SU-DHL-6 (cell line): ENCODE data around the gene SCML2.

Experiments used
- H2AFZ ChIP-seq: fragments of 200-600 bp; sonication (generic); 2 replicates; pipeline ENCODE4 v1.6.1; 2014; ENCODE audit warnings: low read depth, mild to moderate bottlenecking, moderate library complexity, mixed read lengths, antibody characterized with exemption, low read length; ENCODE audit not compliant: severe bottlenecking
- H3F3A ChIP-seq: fragments of 200-600 bp; shearing (Covaris generic); 2 replicates; pipeline ENCODE4 v1.6.0; 2016; ENCODE audit warnings: antibody characterized with exemption, mild to moderate bottlenecking; ENCODE audit not compliant: insufficient read depth
- H3K27ac ChIP-seq: fragments of 200-600 bp; sonication (generic); 2 replicates; pipeline ENCODE4 v1.5.1; 2016; ENCODE audit warnings: low read depth, mild to moderate bottlenecking, low read length, moderate library complexity, mixed read lengths
- H3K27me3 ChIP-seq: fragments of 200-600 bp; sonication (generic), shearing (Covaris generic); 2 replicates; pipeline ENCODE4 v1.6.0; 2014; ENCODE audit warnings: mild to moderate bottlenecking, low read length
- H3K36me3 ChIP-seq: fragments of 200-600 bp; sonication (generic); 2 replicates; pipeline ENCODE4 v1.6.1; 2014; ENCODE audit warnings: mild to moderate bottlenecking, low read length, mixed read lengths
- H3K4me2 ChIP-seq: fragments of 300-600, 200-600 bp; shearing (Covaris generic), sonication (generic); 2 replicates; pipeline ENCODE4 v1.6.0; 2014; ENCODE audit warnings: low read length, low read depth, mild to moderate bottlenecking; ENCODE audit not compliant: poor library complexity, severe bottlenecking
- H3K4me3 ChIP-seq: fragments of 200-600 bp; sonication (generic); 2 replicates; pipeline ENCODE4 v1.5.1; 2014; ENCODE audit warnings: antibody characterized with exemption, low read length, mild to moderate bottlenecking, mixed read lengths; ENCODE audit not compliant: insufficient read depth, poor library complexity, severe bottlenecking
- H3K79me2 ChIP-seq: fragments of 200-600 bp; sonication (generic); 2 replicates; pipeline ENCODE4 v1.6.1; 2014; ENCODE audit warnings: mild to moderate bottlenecking, low read length, moderate library complexity; ENCODE audit not compliant: insufficient read depth
- H3K9ac ChIP-seq: fragments of 200-600 bp; sonication (generic); 2 replicates; pipeline ENCODE4 v1.7.0; 2014; ENCODE audit warnings: mild to moderate bottlenecking, low read length
- H3K9me2 ChIP-seq: fragments of 200-600 bp; sonication (generic); replicated peaks from 2 replicates; pipeline ENCODE4 v1.6.1; 2014; ENCODE audit warnings: low read length; ENCODE audit not compliant: insufficient read depth
- H3K9me3 ChIP-seq: fragments of 200-600 bp; sonication (generic); 2 replicates; pipeline ENCODE4 v1.6.1; 2014; ENCODE audit warnings: low read length, mixed read lengths; ENCODE audit not compliant: insufficient read depth
- H4K20me1 ChIP-seq: fragments of 200-600 bp; sonication (generic); 2 replicates; pipeline ENCODE4 v1.6.1; 2014; ENCODE audit warnings: low read depth, mild to moderate bottlenecking, antibody characterized with exemption, low read length, moderate library complexity, mixed read lengths
- CTCF ChIP-seq: fragments of 200-600 bp; sonication (generic); IDR thresholded peaks from one replicate; pipeline ENCODE4 v1.5.1; 2017; ENCODE audit warnings: antibody characterized with exemption, mild to moderate bottlenecking, low read length, moderate library complexity; ENCODE audit not compliant: insufficient read depth, poor library complexity, severe bottlenecking
- EZH2phosphoT487 ChIP-seq: fragments of 200-600 bp; sonication (generic), shearing (Covaris generic); conservative IDR thresholded peaks from 2 replicates; pipeline ENCODE4 v1.6.1; 2018; ENCODE audit warnings: mild to moderate bottlenecking, antibody characterized with exemption, low read length, moderate library complexity, mixed read lengths

The SCML2 gene

GRCh38 chrX:18291006-18291545 is 63.4 kb downstream of the SCML2 start:
- no peaks in the 10 kb centered on the region for H3K9me2 ChIP-seq
- H3K27ac ChIP-seq: no peak overlapping the region
- H4K20me1 ChIP-seq: no peaks in the 10 kb centered on the region
- H3K9ac ChIP-seq: no peak overlapping the region
- H3K4me2 ChIP-seq: no peak overlapping the region
- H3K27me3 ChIP-seq: no peaks in the 10 kb centered on the region
- no peaks in the 10 kb centered on the region for H3K36me3 ChIP-seq
- no peak for TF ChIP-seq CTCF
- TF ChIP-seq EZH2phosphoT487: no peak
- H3F3A ChIP-seq: no peaks in the 10 kb centered on the region
- no peak overlapping the region for H3K4me3 ChIP-seq
- no peaks in the 10 kb centered on the region for H3K9me3 ChIP-seq
- no peaks in the 10 kb centered on the region for H3K79me2 ChIP-seq
- no peak overlapping the region for H2AFZ ChIP-seq

DNA sequence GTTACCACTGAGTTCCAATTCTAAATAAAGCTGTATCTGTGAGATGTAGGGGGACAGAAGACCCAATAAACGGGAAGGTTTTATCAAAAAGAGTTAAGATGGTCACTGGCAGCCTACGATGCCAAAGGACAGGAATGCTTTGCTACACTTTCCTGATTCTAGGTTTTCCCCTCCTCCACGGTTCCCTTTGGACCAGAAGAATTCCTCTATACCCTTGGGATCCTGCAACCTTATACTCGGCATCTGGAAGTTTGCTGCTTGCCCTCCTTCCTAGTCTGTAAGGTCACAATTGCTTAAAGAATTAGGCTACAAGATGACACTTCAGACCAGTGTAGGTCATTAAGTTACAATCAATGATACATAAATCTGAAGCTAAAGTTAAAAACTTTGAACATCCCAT is 64.3 kb downstream of the SCML2 start:
- Histone ChIP-seq H4K20me1 (no peaks in the 10 kb centered on the region), H3K79me2 (no peaks in the 10 kb centered on the region), H2AFZ (no peak overlapping the region), H3K9me2 (no peaks in the 10 kb centered on the region), H3K27ac (no peak overlapping the region), H3F3A (no peaks in the 10 kb centered on the region), H3K4me3 (no peak overlapping the region), H3K4me2 (no peak overlapping the region), H3K9ac (no peak overlapping the region), H3K36me3 (no peaks in the 10 kb centered on the region), H3K27me3 (no peaks in the 10 kb centered on the region), H3K9me3 (no peaks in the 10 kb centered on the region)
- TF ChIP-seq EZH2phosphoT487 (no peak), CTCF (no peak)

DNA sequence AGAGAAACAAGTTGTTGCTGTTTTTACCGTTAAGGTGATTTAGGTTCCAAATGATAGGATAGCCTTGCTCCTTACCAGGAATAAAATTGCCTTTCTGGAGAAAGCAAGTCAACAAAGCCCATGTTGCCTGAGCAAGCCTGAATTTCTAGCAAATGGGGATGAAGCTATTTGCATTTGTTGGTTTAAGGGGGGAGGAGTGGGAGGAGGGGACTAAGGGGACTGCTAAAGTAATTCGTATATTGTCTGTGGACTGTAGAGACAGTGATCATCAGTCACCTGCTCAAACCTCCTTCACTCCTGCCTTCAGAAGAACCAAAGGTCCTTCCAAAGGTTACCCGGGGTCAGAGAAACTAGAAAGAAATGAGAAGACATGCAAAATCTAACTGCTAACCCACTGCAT is 65.8 kb downstream of the SCML2 start:
- no peak overlapping the region for H3K27ac ChIP-seq
- no peak for TF ChIP-seq EZH2phosphoT487
- TF ChIP-seq CTCF: no peak

More for the DNA sequence above, 65.8 kb downstream of the SCML2 start:
- no peaks in the 10 kb centered on the region for H3F3A ChIP-seq
- H3K9me2 ChIP-seq: no peaks in the 10 kb centered on the region
- no peak overlapping the region for H3K4me3 ChIP-seq
- H3K79me2 ChIP-seq: no peaks in the 10 kb centered on the region
- H3K9ac ChIP-seq: no peak overlapping the region
- H4K20me1 ChIP-seq: no peaks in the 10 kb centered on the region
- no peaks in the 10 kb centered on the region for H3K27me3 ChIP-seq
- H3K9me3 ChIP-seq: no peaks in the 10 kb centered on the region
- H2AFZ ChIP-seq: no peak overlapping the region
- H3K4me2 ChIP-seq: no peak overlapping the region
- no peaks in the 10 kb centered on the region for H3K36me3 ChIP-seq
